Erythroblast (primary cell): ENCODE results near the gene TSHZ2.

ENCODE experiments used
- GATA1 ChIP-seq: IDR thresholded peaks from 2 replicates; pipeline ENCODE4 v1.6.1; 2011; ENCODE audit warnings: low read depth, mild to moderate bottlenecking, control low read depth, low read length, moderate library complexity
- POLR2A ChIP-seq: IDR thresholded peaks from 2 replicates; pipeline ENCODE4 v1.6.1; 2011; ENCODE audit warnings: mild to moderate bottlenecking, low read length

DNA sequence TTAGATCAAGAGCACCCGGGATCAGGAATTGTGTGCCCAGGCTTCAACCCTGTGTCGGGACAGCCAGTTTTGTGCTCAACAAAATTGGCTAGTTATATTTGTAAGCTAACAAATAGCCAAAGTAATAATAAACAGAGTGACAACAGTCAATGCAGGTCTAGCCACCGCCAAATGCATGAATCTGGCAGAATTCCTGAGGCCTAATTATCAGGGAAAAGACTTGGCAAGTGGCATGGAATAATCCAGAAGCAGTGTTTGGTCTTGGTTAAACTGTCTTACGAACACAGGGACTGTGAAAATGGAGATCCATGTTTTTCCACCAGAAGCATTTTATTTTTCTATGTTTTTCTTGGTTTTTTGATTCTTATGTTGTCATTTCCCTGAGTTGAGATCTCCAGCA, 352.7 kb downstream of the TSHZ2 start:
- TF ChIP-seq POLR2A (no peak), GATA1 (no peak)
